Esophagus (tissue), 2 donors: ENCODE results near the gene VPS18. TPM values are rescaled to one million over a fixed set of nuclear protein-coding genes. Genes with fewer than 3 reads are reported as not detected.

ENCODE experiments used
- H3K27ac ChIP-seq, 2 donors: one replicate each; pipeline ENCODE4 v1.5.1; 2013; ENCODE audit warnings: low read depth in 2 of 2, mild to moderate bottlenecking in 2 of 2, inconsistent platforms in 1 of 2, low read length in 1 of 2, moderate library complexity in 1 of 2
- H3K27me3 ChIP-seq, 2 donors: one replicate each; pipeline ENCODE4 v1.6.1; 2013; ENCODE audit warnings: low read length in 2 of 2, control low read depth in 1 of 2, mild to moderate bottlenecking in 1 of 2; ENCODE audit not compliant: insufficient read depth in 2 of 2, control insufficient read depth in 1 of 2
- H3K36me3 ChIP-seq, 2 donors: one replicate each; pipeline ENCODE4 v1.6.1; 2013; ENCODE audit warnings: low read length in 1 of 2; ENCODE audit not compliant: control insufficient read depth in 2 of 2, insufficient read depth in 2 of 2
- H3K4me1 ChIP-seq, 2 donors: one replicate each; pipeline ENCODE4 v1.6.1; 2013; ENCODE audit warnings: low read length in 1 of 2; ENCODE audit not compliant: control insufficient read depth in 2 of 2, insufficient read depth in 2 of 2
- H3K4me3 ChIP-seq, 2 donors: one replicate each; pipeline ENCODE4 v1.5.1; 2013; ENCODE audit warnings: low read length in 2 of 2, mild to moderate bottlenecking in 2 of 2, low read depth in 1 of 2, moderate library complexity in 1 of 2
- H3K9me3 ChIP-seq, 2 donors: one replicate each; pipeline ENCODE4 v1.6.1; 2013; ENCODE audit warnings: mild to moderate bottlenecking in 2 of 2, low read depth in 1 of 2, low read length in 1 of 2, moderate library complexity in 1 of 2; ENCODE audit not compliant: control insufficient read depth in 2 of 2, insufficient read depth in 1 of 2
- WGBS, 2 donors: extraction: QIAGEN DNeasy Blood & Tissue Kit; methylation state at CpG; one replicate each; pipeline ENCODE4 v1.1.7; 2013; 5-methylcytosine and 5-hydroxymethylcytosine counted together
- polyA plus RNA-seq, 2 donors: library from polyadenylated mRNA; stranded (reverse); fragments of 200-250 nt; gene quantifications; one replicate each; pipeline ENCODE4 v1.2.3, GENCODE V29; 2013
- donor health status: healthy with polysubstance abuse.
- donor health status: Bipolar disorder and iron deficiency.

VPS18 gene
- polyA plus RNA-seq, 2 donors: 6.8 to 7.6 TPM

DNA sequence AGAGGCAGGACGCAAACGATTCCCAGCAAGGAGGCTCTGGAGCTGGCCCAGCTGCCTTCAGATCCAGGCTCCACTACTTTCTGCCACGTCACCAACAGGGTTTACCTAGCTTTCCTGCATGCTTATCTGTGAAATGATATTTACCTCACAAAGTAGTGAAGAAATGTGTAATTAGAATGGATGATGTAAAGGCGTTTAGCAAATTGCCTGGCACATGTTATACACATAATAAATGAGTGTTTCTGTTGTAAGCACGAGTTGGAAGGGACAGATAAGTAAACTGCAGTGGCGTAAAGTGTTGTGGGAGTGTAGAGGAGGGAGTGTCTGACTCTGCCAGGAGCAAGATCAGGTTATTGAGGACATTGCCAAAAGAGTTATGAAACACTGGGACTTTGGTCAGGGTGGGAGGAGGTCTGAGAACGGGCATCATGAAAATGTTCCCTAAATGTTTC is 55.5 kb downstream of the VPS18 start:
- Histone ChIP-seq H3K27ac (no peak overlapping the region), H3K27me3 (no peaks in the 10 kb centered on the region), H3K36me3 (no peaks in the 10 kb centered on the region), H3K4me3 (no peak overlapping the region), H3K9me3 (no peaks in the 10 kb centered on the region), H3K4me1 (peaks cover 2 to 6% of the 10 kb centered on the region in 2 donors)
- 42 to 51% methylated on average over 7 of the region's 7 CpGs for WGBS, 2 donors

DNA sequence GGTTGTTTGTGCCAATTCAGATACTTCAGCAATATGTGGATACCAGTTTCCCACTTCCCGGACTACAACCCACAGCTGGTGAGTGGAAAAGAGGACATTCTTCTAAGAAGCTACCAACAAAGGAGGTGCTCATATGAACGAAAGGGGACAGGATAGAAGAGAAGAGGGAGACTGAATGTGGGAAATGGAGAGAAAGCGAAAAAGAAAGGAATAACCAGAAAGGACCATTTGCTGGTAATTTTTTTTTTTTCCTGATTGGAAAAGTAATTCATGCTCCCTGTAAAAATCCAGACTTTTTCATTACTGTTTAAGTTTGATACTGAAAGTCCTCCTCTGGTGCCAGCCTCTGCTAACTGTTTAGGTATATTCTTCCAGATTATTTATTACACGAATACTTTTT is 57.5 kb downstream of the VPS18 start:
- Histone ChIP-seq H3K4me3 (no peak overlapping the region), H3K9me3 (no peaks in the 10 kb centered on the region), H3K36me3 (no peaks in the 10 kb centered on the region), H3K27ac (no peak overlapping the region), H3K4me1 (peaks cover 2 to 6% of the 10 kb centered on the region in 2 donors), H3K27me3 (no peaks in the 10 kb centered on the region)
- WGBS, 2 donors: 86 to 91% methylated on average over 4 of the region's 4 CpGs

DNA sequence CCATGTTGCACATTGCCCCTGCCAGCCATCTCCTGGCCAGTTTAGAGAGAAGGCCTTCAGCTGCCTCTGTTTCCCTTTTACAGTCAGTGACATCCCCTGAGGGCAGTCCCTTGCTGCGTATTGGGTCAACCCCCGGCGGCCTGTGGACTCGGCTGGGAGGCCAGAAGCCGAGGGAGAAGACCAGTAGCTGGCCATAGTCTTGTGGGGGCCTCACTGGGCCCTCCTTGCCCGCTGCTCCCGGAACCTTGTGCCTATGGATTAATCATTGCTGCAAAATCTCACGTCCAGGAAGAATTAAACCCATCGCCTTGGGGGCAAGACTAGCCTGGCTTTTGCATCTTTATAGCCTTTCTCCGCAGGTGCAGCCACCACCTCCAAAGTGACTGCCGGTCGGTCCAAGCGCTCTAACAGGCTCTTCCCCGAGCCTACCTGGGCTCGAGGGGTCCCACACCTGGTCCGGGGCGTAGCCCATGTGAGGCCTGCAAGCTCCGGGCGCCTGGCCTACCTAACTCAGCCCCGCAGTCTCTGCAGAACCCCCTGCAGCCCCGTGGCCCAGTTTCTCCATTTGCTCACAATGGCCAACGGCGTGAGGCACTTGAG is 58.2 kb downstream of the VPS18 start:
- WGBS, 2 donors: 49 to 50% methylated on average over 23 of the region's 23 CpGs
- Histone ChIP-seq H3K36me3 (no peaks in the 10 kb centered on the region), H3K27ac (peak overlapping the region; percentile 46 to 85)

DNA sequence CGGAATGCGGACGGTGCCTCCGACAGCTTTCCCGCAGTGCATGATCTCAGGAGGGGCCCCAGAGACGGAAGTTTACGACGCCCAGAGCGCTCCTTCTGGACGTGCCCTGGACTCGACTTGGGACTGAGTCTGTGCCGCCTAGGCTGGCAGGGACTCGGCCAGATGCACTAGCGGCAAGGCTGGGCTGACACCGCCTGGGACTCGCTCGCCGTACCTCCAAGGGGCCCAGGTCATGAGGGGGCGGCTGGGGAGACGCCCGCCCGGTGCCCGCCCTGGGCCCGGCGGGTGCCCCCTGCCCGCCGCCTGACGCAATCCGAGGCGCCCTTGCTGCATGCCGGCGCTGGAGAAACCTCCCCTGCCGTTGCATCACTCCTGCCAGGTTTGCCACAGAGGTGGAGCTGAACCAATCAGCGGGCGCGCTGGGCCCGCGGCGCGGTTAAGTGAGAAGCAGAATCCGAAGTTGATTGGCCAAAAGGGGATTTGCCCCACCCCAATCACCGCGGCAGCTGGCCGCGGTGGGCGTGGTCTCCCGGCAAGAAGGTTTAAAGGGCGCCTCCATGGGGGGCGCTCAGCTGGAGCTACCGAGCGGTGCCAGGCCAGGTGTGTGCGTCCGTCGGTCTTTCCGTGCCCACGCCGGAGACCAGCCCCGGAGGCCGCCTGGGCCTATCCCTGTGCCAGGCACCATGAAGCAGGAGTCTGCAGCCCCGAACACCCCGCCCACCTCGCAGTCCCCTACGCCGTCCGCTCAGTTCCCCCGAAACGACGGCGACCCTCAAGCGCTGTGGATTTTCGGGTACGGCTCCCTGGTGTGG is 58.9 kb downstream of the VPS18 start, which contains the start of gene CHAC1:
Gene CHAC1, plus strand, starts transcription at position 571 of the 812 bp plus-strand sequence. Its CDS starts 113 bp downstream, at position 684.
- H3K9me3 ChIP-seq: no peaks in the 10 kb centered on the region
- peak within 1 kb of the TSS; percentile 70 to 72 for H3K4me3 ChIP-seq

More for the DNA sequence above, 58.2 kb downstream of the VPS18 start:
- Histone ChIP-seq H3K4me3 (peak overlapping the region; percentile 70 to 72), H3K4me1 (peaks cover 1 to 6% of the 10 kb centered on the region in 2 donors), H3K9me3 (no peaks in the 10 kb centered on the region), H3K27me3 (no peaks in the 10 kb centered on the region)

More for the DNA sequence above, 58.9 kb downstream of the VPS18 start, which contains the start of gene CHAC1:
- no peaks in the 10 kb centered on the region for H3K36me3 ChIP-seq
- peaks cover 0 to 10% of the 10 kb centered on the region in 2 donors for H3K4me1 ChIP-seq
- peak within 1 kb of the TSS; percentile 46 to 85 for H3K27ac ChIP-seq
- WGBS, 2 donors: 1% methylated on average over 59 to 72 of the region's 72 CpGs
- no peaks in the 10 kb centered on the region for H3K27me3 ChIP-seq

Other genes with a start within 250 kb of the VPS18 start
- gene RAD51, start 199.3 kb upstream of the VPS18 start, polyA plus RNA-seq: 1 to 10 TPM; 2.5 to 5.9 TPM
- gene RMDN3, start 139.2 kb upstream of the VPS18 start, polyA plus RNA-seq: 10 to 100 TPM; 18.0 to 21.6 TPM
- gene GCHFR, start 130.4 kb upstream of the VPS18 start, polyA plus RNA-seq: 10 to 100 TPM; 42.9 to 87.9 TPM
- 10 to 100 TPM; 21.3 to 71.9 TPM for gene C15orf62, start 124.5 kb upstream of the VPS18 start, polyA plus RNA-seq
- 10 to 100 TPM; 22.5 to 45.5 TPM for gene ZFYVE19, start 87.4 kb upstream of the VPS18 start, polyA plus RNA-seq
- gene DNAJC17, start 87.0 kb upstream of the VPS18 start, polyA plus RNA-seq: 10 to 100 TPM; 51.3 to 88.1 TPM
- under 1 TPM; 0.21 to 0.37 TPM for gene PPP1R14D, start 65.7 kb upstream of the VPS18 start, polyA plus RNA-seq
- gene SPINT1, start 50.4 kb upstream of the VPS18 start, polyA plus RNA-seq: 100 to 1,000 TPM; 161 to 191 TPM
- 100 to 1,000 TPM; 137 to 138 TPM for gene RHOV, start 20.2 kb upstream of the VPS18 start, polyA plus RNA-seq
- 1 to 10 TPM; 1.8 to 1.9 TPM for gene DLL4, start 34.9 kb downstream of the VPS18 start, polyA plus RNA-seq
- 10 to 100 TPM; 21.1 to 70.9 TPM for gene CHAC1, start 59.0 kb downstream of the VPS18 start, polyA plus RNA-seq
- gene INO80, start 221.8 kb downstream of the VPS18 start, polyA plus RNA-seq: 10 to 100 TPM in 1 of 2 donors, 1 to 10 TPM in 1; 4.6 to 11.0 TPM